Measurements from ENCODE around the gene CALHM6. TPM values are rescaled to one million over a fixed set of nuclear protein-coding genes. Genes with fewer than 3 reads are reported as not detected.

Gene CALHM6
- total RNA-seq, 1 donor, result not detected

- TF ChIP-seq CTCF (IDR thresholded peaks at IDR 0.05; ENCODE audit: insufficient read depth, low read depth, low read length), result peak; percentile 58
- H3K4me3 ChIP-seq (ENCODE audit: low read depth, low read length), result no peak overlapping the region
- DNase-seq (ENCODE audit: low read depth), result peak; percentile 43
Measured at GRCh38 chr6:116444092-116444491, 17.1 kb upstream of the CALHM6 start.

GRCh38 chr6:116444575-116444974 lies 16.6 kb upstream of the CALHM6 start:
- DNase-seq (ENCODE audit: low read depth), result no peak
- H3K4me3 ChIP-seq (ENCODE audit: low read depth, low read length), result no peak overlapping the region
- no peak for TF ChIP-seq CTCF (IDR thresholded peaks at IDR 0.05; ENCODE audit: insufficient read depth, low read depth, low read length)

GRCh38 chr6:116445102-116445501 lies 16.1 kb upstream of the CALHM6 start:
- DNase-seq (ENCODE audit: low read depth), result peak; percentile 38
- H3K4me3 ChIP-seq (ENCODE audit: low read depth, low read length), result no peak overlapping the region
- TF ChIP-seq CTCF (IDR thresholded peaks at IDR 0.05; ENCODE audit: insufficient read depth, low read depth, low read length), result no peak

- no peak for TF ChIP-seq CTCF (IDR thresholded peaks at IDR 0.05; ENCODE audit: insufficient read depth, low read depth, low read length)
- no peak overlapping the region for H3K4me3 ChIP-seq (ENCODE audit: low read depth, low read length)
- peak; percentile 82 for DNase-seq (ENCODE audit: low read depth)
Measured at GRCh38 chr6:116446399-116446798, 14.8 kb upstream of the CALHM6 start.

- no peak for TF ChIP-seq CTCF (IDR thresholded peaks at IDR 0.05; ENCODE audit: insufficient read depth, low read depth, low read length)
- no peak overlapping the region for H3K4me3 ChIP-seq (ENCODE audit: low read depth, low read length)
- no peak for DNase-seq (ENCODE audit: low read depth)
Measured at GRCh38 chr6:116447052-116447451, 14.1 kb upstream of the CALHM6 start.

- peak; percentile 100 for DNase-seq (ENCODE audit: low read depth)
- TF ChIP-seq CTCF (IDR thresholded peaks at IDR 0.05; ENCODE audit: insufficient read depth, low read depth, low read length), result no peak
- H3K4me3 ChIP-seq (ENCODE audit: low read depth, low read length), result no peak overlapping the region
Measured at GRCh38 chr6:116447496-116448011, 13.6 kb upstream of the CALHM6 start.

GRCh38 chr6:116449565-116449964 lies 11.6 kb upstream of the CALHM6 start:
- no peak for DNase-seq (ENCODE audit: low read depth)
- no peak for TF ChIP-seq CTCF (IDR thresholded peaks at IDR 0.05; ENCODE audit: insufficient read depth, low read depth, low read length)
- no peak overlapping the region for H3K4me3 ChIP-seq (ENCODE audit: low read depth, low read length)
